ENCODE results near the gene PXDN. TPM values are rescaled to one million over a fixed set of nuclear protein-coding genes. Genes with fewer than 3 reads are reported as not detected.

The PXDN gene
- total RNA-seq, 1 experiment from 2014 or later: 125 TPM

- H3K79me2 ChIP-seq (ENCODE audit: low read length): peaks cover 26% of the 10 kb centered on the region
- H3F3A ChIP-seq (ENCODE audit: low read length, unreplicated experiment): no peaks in the 10 kb centered on the region
- peaks cover 62% of the 10 kb centered on the region for H3K36me3 ChIP-seq (ENCODE audit: low read depth, low read length)
- H2AFZ ChIP-seq (ENCODE audit: low read length): no peak overlapping the region
- no peak for DNase-seq
- ChIA-PET CTCF (no interaction called here), POLR2A (ENCODE audit: unreplicated experiment) (no interaction called here)
- intact Hi-C loops (cut with micrococcal nuclease): no loop called here
- H4K20me1 ChIP-seq (ENCODE audit: low read length): no peaks in the 10 kb centered on the region
- H3K27ac ChIP-seq (ENCODE audit: low read length): no peak overlapping the region
- no peaks in the 10 kb centered on the region for H3K9me2 ChIP-seq (replicated peaks; ENCODE audit: low read length)
- no peak overlapping the region for H3K4me3 ChIP-seq (ENCODE audit: low read length)
- H3K4me1 ChIP-seq (ENCODE audit: insufficient read depth, low read length): peaks cover 5% of the 10 kb centered on the region; the same call in 1 of the 2 replicates
- H3K27me3 ChIP-seq (ENCODE audit: low read length): no peaks in the 10 kb centered on the region
- H3K4me2 ChIP-seq (ENCODE audit: low read length): no peak overlapping the region
- ATAC-seq: no peak
- TF ChIP-seq EZH2phosphoT487 (IDR thresholded peaks at IDR 0.05; ENCODE audit: borderline replicate concordance, low read length) (no peak), EZH2 (IDR thresholded peaks at IDR 0.05; ENCODE audit: low read length, unreplicated experiment) (no peak), CTCF (conservative IDR thresholded peaks at IDR 0.05; ENCODE audit: low read depth, low read length) (no peak)
- no peaks in the 10 kb centered on the region for H3K9me3 ChIP-seq (ENCODE audit: low read length)
- H3K9ac ChIP-seq (ENCODE audit: low read length): no peak overlapping the region
- BruUV-seq (replicated peaks): no TSS peak
Observed at GRCh38 chr2:1642993-1643619, 101.2 kb downstream of the PXDN start.

GRCh38 chr2:1642066-1642861 is 102.1 kb downstream of the PXDN start:
- Histone ChIP-seq H3K27me3 (ENCODE audit: low read length) (no peaks in the 10 kb centered on the region), H3K79me2 (ENCODE audit: low read length) (peaks cover 24% of the 10 kb centered on the region), H3K4me1 (ENCODE audit: insufficient read depth, low read length) (peaks cover 5% of the 10 kb centered on the region; the same call in 1 of the 2 replicates), H3K4me2 (ENCODE audit: low read length) (no peak overlapping the region), H3K9me3 (ENCODE audit: low read length) (no peaks in the 10 kb centered on the region), H3K9me2 (replicated peaks; ENCODE audit: low read length) (no peaks in the 10 kb centered on the region), H3K36me3 (ENCODE audit: low read depth, low read length) (peaks cover 56% of the 10 kb centered on the region), H4K20me1 (ENCODE audit: low read length) (no peaks in the 10 kb centered on the region), H3K27ac (ENCODE audit: low read length) (no peak overlapping the region), H3K9ac (ENCODE audit: low read length) (no peak overlapping the region), H3F3A (ENCODE audit: low read length, unreplicated experiment) (no peaks in the 10 kb centered on the region), H3K4me3 (ENCODE audit: low read length) (no peak overlapping the region), H2AFZ (ENCODE audit: low read length) (no peak overlapping the region)
- ATAC-seq (no peak), DNase-seq (no peak)
- ChIA-PET POLR2A (ENCODE audit: unreplicated experiment) (no interaction called here), CTCF (interaction anchor here (0.6 kb wide), 1 partner anchor 15 kb away, joined by 3 read pairs; no protein-coding TSS in a partner anchor)
- intact Hi-C loops (cut with micrococcal nuclease): no loop called here
- no TSS peak for BruUV-seq (replicated peaks)
- TF ChIP-seq CTCF (conservative IDR thresholded peaks at IDR 0.05; ENCODE audit: low read depth, low read length) (no peak), EZH2 (IDR thresholded peaks at IDR 0.05; ENCODE audit: low read length, unreplicated experiment) (no peak), EZH2phosphoT487 (IDR thresholded peaks at IDR 0.05; ENCODE audit: borderline replicate concordance, low read length) (no peak)

- Histone ChIP-seq H4K20me1 (ENCODE audit: low read length) (no peaks in the 10 kb centered on the region), H3K9me2 (replicated peaks; ENCODE audit: low read length) (no peaks in the 10 kb centered on the region), H3K4me2 (ENCODE audit: low read length) (no peak overlapping the region), H3K9me3 (ENCODE audit: low read length) (no peaks in the 10 kb centered on the region), H3K4me3 (ENCODE audit: low read length) (no peak overlapping the region), H2AFZ (ENCODE audit: low read length) (no peak overlapping the region), H3K79me2 (ENCODE audit: low read length) (peaks cover 21% of the 10 kb centered on the region; the same call in 1 of the 2 replicates), H3K9ac (ENCODE audit: low read length) (no peak overlapping the region), H3K36me3 (ENCODE audit: low read depth, low read length) (peaks cover 56% of the 10 kb centered on the region), H3F3A (ENCODE audit: low read length, unreplicated experiment) (no peaks in the 10 kb centered on the region), H3K27me3 (ENCODE audit: low read length) (no peaks in the 10 kb centered on the region), H3K4me1 (ENCODE audit: insufficient read depth, low read length) (peaks cover 5% of the 10 kb centered on the region; the same call in 1 of the 2 replicates), H3K27ac (ENCODE audit: low read length) (no peak overlapping the region)
- TF ChIP-seq CTCF (conservative IDR thresholded peaks at IDR 0.05; ENCODE audit: low read depth, low read length) (no peak), EZH2phosphoT487 (IDR thresholded peaks at IDR 0.05; ENCODE audit: borderline replicate concordance, low read length) (no peak), EZH2 (IDR thresholded peaks at IDR 0.05; ENCODE audit: low read length, unreplicated experiment) (no peak)
- ChIA-PET POLR2A (ENCODE audit: unreplicated experiment) (no interaction called here), CTCF (interaction anchor here (0.6 kb wide), 1 partner anchor 16 kb away, joined by 3 read pairs; no protein-coding TSS in a partner anchor)
- intact Hi-C loops (cut with micrococcal nuclease): no loop called here
- ATAC-seq (no peak), DNase-seq (no peak)
- no TSS peak for BruUV-seq (replicated peaks)
Observed at GRCh38 chr2:1641523-1641922, 102.8 kb downstream of the PXDN start.

All from PC-3 (cell line).